ENCODE measurements around the gene OASL.
A peak's percentile ranks its signal among the peaks of the same experiment; 100 is the strongest.
"Not testable (repeated sequence)": the region's sequence is repeated elsewhere in the genome, so short reads cannot be mapped to it uniquely, and the experiment has no call there.

The OASL gene, protein sequence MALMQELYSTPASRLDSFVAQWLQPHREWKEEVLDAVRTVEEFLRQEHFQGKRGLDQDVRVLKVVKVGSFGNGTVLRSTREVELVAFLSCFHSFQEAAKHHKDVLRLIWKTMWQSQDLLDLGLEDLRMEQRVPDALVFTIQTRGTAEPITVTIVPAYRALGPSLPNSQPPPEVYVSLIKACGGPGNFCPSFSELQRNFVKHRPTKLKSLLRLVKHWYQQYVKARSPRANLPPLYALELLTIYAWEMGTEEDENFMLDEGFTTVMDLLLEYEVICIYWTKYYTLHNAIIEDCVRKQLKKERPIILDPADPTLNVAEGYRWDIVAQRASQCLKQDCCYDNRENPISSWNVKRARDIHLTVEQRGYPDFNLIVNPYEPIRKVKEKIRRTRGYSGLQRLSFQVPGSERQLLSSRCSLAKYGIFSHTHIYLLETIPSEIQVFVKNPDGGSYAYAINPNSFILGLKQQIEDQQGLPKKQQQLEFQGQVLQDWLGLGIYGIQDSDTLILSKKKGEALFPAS

DNA sequence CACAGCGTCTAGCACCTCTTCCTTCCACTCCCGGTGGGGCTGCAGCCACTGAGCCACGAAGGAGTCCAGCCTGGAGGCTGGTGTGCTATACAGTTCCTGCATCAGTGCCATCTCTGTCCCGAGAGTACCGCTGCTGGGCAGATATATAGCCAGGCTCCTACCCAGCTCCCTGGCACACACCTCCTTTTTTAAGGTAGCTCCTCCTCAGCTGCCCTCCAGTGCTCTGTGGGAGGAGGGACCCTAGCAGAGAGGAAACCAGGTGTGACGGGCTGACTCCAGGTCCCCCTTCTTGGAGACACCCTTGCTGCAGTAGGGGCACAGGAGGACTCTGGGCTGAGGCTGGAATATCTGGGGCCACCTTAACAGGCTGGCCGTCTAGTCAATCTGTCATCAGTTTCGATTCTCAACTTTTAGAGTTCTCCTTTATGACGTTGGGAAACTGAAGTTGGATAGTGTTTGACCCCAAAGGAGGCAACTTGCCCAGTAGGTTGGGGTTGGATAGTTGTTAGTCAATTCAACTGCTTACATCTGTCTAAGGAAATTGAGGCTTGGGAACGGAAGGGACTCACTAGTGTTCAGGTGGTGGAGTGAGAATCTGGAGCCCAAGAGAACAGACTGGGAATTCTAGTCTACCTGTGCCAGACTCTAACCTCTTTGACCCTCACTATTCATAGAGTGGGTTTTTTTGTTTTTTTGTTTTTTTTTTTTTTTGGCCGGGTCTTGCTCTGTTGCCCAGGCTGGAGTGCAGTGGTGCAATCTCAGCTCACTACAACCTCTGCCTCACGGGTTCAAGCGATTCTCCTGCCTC lies at the start of gene OASL:
Gene OASL (minus strand): TSS at position 386 of the 808 bp plus-strand sequence. CDS start 275 bp downstream, at position 111.
- DNase-seq (ENCODE audit: low read depth in 1 of 2, low spot score in 1 of 2) = peak; percentile 15 to 42

DNA sequence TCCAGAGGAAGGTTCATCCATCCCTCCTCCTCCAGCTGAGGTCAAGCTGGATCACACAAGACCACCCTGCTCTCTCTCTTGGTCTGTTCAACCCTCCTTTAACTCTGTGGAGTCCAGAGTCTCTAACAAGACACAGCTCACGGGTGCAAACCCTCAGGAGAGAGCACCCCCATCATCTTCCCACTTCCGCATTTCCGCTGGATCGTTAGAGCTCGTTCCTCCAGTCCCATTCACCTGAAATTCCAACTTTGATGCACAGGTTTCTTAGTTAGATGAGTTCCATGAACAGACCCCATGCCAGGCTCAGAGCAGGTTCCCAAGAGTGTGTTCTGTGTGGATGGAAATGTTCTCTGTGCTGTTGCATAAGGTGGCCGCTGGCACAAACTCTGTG lies 49.1 kb upstream of the OASL start:
- DNase-seq (ENCODE audit: low read depth in 1 of 2, low spot score in 1 of 2) = no peak

DNA sequence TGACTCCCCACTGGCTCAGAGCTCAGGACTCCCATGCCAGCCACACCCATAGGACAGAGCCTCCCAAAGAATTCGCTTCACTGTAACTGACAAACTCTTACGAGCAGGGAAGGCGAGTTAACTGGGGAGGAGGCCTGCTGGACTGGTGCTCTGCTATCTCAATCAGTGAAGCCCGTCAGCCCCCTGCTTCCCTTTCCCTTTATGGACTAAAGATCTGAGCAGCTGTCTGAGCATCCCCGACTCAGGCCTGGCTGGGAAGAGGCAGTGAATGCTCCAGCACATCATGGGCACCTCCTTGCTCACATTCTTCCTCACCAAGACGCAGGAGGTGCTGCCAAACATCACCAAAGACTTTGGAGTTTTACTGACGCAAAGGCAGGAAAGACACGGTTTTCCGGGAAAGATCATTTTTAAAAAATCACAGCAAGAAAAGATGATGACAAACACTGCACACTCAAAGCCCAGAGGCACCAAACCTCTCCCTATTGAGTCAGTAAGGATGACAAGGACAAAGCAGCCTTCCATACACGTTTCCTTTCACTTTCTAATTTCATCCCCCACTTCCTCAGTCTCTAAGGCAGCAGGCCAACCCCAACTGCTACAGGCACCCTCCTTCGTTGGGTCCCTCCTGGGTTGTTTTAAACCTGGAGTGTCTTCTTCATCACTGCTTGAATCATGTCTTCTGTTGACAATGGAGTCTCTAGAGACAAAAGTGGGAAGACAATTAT lies 48.6 kb upstream of the OASL start:
- DNase-seq (ENCODE audit: low read depth in 1 of 2, low spot score in 1 of 2) = no peak

DNA sequence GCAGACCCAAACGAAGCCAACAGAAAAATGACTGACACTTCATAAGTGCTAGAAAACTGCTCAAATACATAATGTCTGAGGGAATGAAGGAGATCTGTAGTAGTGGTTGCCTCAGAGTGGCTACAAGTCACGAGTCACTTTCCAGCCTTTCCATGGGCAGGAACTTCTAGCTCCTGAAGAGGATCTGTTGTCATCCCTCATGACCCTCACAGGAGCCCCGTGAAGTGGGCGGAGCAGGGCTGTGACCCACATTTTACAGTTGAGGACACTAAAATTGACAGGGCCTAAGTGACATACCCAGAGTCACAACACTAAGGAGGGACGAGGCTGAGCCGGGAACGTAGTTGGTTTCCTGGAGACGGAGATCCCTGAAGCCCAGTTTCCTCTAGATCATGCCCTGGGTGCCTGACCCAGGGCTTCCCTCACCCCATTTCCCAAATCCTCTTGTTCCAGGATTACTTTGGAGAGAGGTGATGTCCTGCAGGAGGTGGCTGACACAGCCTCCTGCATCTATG lies 47.8 kb upstream of the OASL start:
- no peak for DNase-seq (ENCODE audit: low read depth in 1 of 2, low spot score in 1 of 2)

DNA sequence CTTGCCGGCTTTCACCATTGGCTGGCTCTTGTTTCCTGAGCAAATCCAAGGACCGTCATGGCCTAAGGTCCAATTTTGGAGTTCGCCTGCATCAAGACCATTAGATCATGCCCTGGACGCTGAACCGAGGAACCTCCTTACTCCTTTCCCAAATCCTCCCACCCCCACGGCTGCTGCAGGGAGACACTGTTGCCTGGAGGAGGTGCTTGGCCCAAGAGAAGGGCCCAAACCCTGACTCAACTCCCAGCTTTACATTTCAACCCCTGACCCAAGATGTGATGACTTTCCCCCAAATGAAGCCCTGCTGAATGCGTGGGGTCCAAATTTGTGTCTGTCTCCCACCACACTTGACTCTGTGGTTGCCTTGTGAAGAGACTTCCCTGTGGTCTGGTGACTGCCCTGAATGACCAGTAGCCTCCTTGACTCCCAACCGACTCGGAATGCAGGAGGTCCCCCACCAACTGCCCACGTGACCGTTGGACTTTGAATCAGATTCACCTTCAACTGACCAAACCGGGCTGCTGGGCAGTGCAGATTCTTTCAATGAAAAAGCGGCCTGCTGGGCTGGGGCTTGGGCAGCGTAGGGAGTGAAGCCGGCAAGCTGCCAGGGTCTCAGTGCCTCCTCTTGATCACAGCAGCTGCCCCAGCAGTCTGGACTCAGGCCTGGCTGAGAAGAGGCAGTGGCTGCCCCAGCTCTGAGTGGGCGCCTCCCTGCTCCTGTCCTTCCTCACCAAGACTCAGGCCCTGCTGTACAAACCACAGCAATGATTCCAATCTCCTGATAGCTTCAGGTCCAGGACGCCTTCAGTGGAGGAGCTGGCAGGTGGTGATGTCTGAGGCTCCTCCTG lies 46.7 kb upstream of the OASL start:
- DNase-seq (ENCODE audit: low read depth in 1 of 2, low spot score in 1 of 2) = no peak

DNA sequence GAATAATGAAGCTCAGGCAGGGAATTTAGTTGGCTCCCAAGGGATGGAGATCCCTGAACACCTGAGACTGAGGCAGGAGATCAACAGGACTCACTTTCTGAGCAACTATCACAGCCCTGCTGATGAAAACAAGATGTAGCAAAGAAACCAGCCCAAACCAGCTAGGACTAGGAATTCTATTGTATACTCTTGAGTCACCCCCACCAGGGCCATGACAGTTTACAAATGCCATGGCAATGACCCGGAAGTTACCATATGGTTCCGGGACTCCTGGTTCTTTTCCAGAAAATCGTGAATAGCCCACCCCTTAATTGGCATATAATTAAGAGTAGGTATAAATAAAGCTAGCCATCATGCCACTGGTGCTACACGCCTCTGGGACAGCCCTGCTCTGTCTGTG lies 46.0 kb upstream of the OASL start:
- DNase-seq (ENCODE audit: low read depth in 1 of 2, low spot score in 1 of 2) = no peak

DNA sequence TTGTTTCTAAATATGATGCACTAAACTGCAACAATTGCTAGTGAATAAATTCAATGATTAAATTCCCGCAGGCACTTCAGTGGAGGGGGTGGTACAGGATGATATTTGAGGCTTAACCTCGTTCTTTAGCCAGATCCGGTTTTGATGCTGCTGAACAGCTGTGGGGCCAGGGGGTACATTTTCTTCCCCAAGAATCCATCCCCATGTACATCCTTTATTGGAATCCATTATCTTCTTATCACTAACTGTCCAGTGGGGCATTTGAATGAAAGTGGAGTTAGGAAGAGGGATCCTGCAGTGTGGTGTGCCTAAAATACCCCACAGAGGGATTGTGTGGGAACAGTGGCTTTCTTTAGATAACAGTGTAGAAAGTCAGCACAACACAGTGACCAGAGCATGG lies 45.2 kb upstream of the OASL start:
- no peak for DNase-seq (ENCODE audit: low read depth in 1 of 2, low spot score in 1 of 2)

DNA sequence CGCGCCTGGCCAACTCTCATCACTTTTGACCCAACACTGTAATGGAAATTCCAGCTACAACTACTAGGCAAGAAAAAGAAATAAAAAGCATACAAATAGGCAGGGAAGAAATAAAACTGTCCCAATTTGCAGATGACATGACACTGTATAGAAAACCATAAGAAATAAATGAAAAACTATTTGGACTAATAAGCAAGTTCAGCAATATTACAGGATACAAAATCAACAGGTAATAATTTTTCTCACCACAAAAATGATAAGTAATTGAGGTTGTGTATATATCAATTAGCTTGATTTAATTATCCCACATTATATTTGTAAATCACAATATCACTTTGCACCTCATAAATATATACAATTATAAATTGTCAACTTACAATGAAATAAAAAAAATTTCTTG lies 41.9 kb upstream of the OASL start:
- DNase-seq (ENCODE audit: low read depth in 1 of 2, low spot score in 1 of 2) = no peak

DNA sequence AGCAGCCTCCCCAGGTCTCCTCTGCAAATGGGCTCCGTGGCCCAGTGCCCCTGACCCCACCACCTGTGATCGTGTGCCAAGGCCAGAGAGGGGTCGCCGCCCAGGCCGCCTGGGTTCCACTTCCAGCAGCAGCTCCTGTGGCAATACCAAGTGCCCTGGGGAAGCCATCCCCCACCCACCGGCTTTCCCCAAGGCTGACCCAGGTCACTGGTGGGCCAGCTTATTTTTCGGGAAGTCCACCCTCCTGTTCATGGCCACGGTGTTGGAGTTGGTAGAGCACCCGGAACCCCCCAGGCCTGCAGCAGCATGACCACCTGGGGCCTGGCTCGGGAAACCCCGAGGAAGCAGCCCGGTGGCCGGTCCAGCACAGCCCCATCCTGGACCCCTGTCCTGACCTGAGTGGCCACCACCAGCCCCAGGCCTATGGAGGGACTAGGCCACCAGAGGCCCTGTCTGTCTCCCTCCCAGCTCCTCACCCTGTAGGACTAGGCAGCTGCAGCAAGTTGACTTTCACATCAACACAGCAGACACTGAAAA lies 40.8 kb upstream of the OASL start:
- no peak for DNase-seq (ENCODE audit: low read depth in 1 of 2, low spot score in 1 of 2)

DNA sequence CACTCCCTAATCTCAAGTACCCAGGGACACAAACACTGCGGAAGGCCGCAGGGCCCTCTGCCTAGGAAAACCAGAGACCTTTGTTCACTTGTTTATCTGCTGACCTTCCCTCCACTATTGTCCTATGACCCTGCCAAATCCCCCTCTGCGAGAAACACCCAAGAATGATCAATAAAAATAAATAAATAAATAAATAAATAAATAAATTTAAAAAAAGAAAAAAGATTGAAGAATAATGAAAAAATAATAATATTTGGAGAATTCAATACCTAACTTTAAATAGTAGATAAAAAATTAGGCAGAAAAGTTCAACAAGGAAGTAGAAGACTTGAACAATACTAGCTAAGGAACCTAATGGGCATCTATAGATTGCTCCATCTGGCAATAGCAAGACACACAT lies 38.4 kb upstream of the OASL start:
- not testable (repeated sequence) for DNase-seq (ENCODE audit: low read depth in 1 of 2, low spot score in 1 of 2)

DNA sequence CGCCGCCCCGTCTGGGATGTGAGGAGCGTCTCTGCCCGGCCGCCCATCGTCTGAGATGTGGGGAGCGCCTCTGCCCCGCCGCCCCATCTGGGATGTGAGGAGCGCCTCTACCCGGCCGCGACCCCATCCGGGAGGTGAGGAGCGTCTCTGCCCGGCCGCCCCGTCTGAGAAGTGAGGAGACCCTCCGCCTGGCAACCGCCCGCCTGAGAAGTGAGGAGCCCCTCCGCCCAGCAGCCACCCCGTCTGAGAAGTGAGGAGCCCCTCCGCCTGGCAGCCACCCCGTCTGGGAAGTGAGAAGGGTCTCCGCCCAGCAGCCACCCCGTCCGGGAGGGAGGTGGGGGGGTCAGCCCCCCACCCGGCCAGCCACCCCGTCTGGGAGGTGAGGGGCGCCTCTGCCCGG lies 36.9 kb upstream of the OASL start:
- DNase-seq (ENCODE audit: low read depth in 1 of 2, low spot score in 1 of 2) = not testable (repeated sequence)

DNA sequence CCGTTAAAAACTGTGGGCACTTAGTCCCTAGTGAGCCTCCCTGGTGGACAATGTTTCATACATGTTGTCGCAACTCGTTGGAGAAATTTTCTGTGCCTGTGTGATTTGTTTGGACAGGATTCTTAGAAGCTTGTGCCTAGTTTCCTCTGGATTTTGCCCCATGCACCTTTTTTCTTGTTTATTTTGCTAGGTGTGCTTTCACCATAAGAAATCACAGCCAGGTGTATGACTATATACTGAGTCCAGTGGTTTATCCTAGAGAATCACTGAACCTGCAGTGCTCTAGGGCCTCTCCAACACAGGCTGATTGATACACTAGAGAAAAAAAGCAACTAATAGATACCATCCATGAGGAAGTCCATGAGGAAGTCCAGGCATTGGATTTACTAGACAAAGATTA lies 33.1 kb upstream of the OASL start:
- DNase-seq (ENCODE audit: low read depth in 1 of 2, low spot score in 1 of 2) = no peak

DNA sequence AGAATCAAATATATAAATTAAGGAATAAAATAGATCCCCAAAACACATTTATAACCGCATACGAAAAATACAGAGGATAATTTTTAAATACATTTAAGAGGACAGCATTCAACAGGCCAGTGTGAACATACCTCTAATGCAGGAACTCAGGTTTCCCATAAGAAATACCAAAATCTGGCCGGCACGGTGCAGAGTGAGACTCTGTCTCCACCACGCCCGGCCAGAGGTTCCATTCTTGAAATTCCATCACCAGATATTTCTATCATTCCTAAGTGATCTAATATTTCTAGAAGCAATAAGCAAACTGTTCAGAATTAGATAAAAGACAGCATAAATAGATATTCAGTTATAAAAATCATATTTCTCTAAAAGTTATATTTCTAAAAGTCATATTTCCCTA lies 30.2 kb upstream of the OASL start:
- no peak for DNase-seq (ENCODE audit: low read depth in 1 of 2, low spot score in 1 of 2)

DNA sequence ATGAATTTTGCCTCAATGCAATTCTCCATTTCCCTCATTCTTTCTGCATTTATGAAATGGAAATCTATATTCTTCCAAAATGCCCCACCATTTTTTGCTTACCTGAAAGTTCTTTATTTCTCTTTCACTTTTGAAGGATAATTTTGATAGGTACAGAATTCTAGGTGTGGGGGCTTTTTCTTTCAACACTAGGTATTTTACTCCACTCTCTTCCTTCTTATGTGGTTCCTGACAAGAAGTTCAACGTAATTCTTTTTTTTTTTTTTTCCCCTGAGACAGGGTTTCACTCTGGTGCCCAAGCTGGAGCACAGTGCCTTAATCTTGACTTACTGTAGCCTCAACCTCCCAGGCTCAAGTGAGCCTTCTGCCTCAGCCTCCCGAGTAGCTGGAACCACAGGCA lies 26.3 kb upstream of the OASL start:
- DNase-seq (ENCODE audit: low read depth in 1 of 2, low spot score in 1 of 2) = no peak

DNA sequence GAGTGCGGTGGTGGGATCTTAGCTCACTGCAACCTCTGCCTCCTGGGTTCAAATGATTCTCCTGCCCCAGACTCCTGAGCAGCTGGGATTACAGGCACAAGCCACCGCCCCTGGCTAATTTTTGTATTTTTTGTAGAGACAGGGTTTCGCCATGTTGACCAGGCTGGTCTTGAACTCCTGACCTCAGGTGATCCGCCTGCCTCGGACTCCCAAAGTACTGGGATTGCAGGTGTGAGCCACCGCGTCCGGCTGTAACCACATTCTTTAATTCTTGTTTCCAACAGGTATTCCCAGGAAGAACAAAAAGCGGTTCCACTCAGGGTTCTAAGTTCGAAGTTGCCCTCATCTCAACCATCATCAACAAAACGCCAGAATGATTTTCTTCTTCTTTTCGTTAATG lies 25.5 kb upstream of the OASL start:
- DNase-seq (ENCODE audit: low read depth in 1 of 2, low spot score in 1 of 2) = not testable (repeated sequence)

DNA sequence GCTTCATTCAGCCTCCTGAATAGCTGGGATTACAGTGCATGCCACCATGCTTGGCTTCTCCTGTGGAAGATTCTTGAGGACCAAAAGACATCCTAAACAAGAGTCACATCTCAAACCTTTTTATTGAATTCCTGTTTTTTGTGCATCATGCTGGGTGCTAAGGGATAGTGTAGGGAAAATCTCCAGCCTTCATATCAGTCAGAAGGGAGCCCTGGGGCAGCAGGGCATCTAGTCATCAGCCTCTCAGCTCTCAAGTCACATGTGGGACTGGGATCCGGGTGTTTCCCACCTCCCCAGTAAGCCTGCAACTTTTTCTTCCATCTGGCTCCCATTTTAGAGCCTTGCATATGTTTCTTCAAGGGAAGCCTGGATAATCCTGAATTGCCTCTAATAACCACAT lies 25.1 kb upstream of the OASL start:
- no peak for DNase-seq (ENCODE audit: low read depth in 1 of 2, low spot score in 1 of 2)

DNA sequence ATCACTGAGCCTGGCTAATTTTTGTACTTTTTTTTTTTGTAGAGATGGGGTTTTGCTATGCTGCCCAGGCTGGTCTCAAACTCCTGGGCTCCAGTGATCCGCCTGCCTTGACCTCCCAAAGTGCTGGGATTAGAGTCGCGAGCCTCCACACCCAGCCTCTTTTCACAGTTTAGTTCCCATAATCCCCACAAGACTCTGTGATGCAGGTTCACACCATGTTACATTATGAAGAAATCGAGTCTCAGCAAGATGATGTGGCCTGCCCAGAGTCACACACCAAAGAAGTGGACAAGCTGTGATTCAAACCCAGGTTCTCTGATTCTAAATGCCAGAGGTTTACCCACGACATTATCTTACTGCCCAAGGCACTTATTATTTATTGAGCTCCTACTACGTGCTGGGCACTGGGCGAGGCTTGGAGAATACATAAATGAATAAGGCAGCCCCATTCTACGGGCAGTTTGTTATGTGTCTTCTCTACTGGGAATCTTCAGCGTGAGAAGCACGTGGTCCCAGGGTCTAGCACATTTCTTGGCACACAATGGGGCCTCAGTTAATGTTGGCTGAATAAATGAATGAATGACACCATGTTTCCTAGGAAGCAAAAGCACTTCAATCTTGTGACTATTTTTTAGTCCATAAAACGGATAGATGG lies 23.5 kb upstream of the OASL start:
- no peak for DNase-seq (ENCODE audit: low read depth in 1 of 2, low spot score in 1 of 2)

DNA sequence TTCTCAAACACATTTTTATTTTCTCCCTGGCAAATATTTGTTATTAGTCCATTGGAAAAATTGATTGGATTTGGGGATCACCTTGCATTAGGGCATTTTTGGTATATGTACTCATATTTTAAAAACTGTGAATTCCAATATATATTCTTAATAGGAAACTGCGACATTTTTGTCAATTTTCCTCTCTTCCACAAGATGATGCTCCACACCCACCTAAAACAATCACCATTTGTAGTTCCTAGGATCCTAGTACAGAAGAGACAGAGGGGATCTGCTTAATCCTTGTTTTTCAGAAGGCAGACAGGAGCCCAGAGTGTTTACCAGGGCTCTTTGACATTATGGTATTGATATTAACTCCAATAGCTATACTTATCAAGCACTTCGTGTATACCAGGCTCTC lies 22.8 kb upstream of the OASL start:
- DNase-seq (ENCODE audit: low read depth in 1 of 2, low spot score in 1 of 2) = no peak

DNA sequence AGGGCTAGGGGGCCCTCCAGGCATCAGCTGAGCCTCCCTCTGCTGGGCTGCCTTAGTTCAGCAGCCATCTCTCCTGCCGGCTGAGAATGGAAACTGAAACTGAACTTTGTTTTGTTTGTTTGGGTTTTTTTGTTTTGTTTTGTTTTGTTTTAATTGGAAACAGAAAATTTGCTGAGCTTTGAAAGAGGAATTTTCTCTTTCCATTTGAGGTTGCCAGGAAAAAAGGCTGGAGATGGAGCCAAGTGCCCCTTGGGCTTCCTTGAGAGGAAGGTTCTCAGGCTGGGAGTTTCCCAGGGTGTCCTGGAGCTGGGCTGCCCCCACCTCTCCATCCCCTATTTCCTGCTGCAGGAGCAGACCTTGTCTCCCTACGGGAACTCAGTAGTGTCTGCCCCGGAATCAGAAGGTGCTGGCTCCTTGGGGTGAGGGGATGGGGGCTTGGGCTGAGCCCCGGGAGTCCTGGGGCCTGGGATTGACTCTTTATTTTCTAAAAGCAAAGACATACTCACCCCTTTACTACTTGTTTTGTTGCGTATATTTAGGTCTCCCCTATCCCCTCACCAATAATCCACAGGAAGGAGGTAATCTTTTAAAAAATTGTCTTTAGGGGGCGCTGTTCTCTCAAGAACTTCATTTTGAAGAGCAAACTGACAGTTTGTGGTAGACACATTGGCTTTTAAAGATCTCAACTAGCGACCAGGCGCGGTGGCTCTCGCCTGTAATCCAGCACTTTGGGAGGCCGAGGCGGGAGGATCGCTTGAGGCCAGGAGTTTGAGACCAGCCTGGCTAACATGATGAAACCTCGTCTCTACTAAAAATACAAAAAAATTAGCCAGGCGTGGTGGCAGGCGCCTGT lies 21.3 kb upstream of the OASL start:
- peak; percentile 22 to 25 for DNase-seq (ENCODE audit: low read depth in 1 of 2, low spot score in 1 of 2)
